ENCODE data around the gene PCSK5.

The PCSK5 gene

DNA sequence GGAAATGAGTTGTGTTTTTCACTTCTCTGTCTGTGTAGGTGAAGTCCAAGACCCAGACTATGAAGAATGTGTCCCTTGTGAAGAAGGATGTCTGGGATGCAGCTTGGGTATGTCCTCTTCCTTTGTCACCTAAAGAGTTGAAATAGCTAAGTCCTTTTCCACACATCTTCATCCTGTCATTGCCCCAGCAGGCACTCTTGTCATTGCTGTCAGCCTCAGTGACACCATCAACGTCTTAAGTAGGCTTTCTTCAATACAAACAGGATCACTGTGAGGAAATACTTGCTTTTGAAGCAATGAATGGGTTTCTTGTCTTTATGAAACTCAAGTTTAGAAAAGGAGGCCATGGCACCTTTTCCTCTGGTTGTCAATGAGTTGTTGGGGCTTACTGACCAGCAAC, 350.1 kb downstream of the PCSK5 start:
- TF ChIP-seq POLR2A (IDR thresholded peaks at IDR 0.05; ENCODE audit: low read length) (no peak), GATA1 (IDR thresholded peaks at IDR 0.05; ENCODE audit: low read depth, low read length) (no peak)
- no peak for DNase-seq

DNA sequence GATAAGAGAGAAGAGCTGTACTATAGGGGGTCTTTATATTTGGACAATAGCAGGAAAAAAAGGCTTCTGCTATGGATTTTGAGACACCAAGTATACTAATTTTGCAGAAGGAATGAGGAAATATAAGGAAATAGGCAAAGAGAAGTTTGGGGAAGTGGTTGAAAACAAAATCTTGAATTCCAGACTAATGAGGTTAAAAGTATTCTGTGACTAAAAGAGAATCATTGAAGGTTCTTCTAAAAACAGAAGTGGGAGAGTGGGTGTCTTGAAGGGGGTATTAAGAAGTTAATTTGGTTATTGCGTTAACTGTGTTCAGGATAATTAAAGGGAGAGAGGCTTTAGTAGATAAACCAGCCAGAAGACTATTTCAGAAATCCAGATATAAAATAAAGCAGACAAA, 355.0 kb downstream of the PCSK5 start:
- TF ChIP-seq GATA1 (IDR thresholded peaks at IDR 0.05; ENCODE audit: low read depth, low read length) (no peak), POLR2A (IDR thresholded peaks at IDR 0.05; ENCODE audit: low read length) (no peak)
- DNase-seq, result no peak

DNA sequence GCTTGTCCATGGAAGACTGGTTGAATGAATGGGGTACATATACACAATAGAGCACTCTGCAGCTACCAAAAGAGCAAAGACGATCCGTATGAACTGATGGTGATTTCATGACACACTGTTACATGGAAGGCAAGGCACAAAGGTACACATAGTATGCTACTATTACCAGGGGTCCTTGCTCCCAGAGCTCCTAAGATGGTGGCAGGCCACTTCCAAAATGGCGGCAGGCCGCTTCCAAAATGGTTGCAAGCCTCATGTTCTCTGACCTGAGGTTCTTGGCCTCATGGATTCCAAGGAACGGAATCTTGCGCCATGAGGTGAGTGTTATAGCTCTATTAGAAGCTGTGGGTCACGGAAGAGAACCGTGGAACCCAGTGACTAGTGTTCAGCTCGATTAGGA, 356.2 kb downstream of the PCSK5 start:
- DNase-seq, result no peak
- no peak for TF ChIP-seq GATA1 (IDR thresholded peaks at IDR 0.05; ENCODE audit: low read depth, low read length)
- TF ChIP-seq POLR2A (IDR thresholded peaks at IDR 0.05; ENCODE audit: low read length), result no peak

DNA sequence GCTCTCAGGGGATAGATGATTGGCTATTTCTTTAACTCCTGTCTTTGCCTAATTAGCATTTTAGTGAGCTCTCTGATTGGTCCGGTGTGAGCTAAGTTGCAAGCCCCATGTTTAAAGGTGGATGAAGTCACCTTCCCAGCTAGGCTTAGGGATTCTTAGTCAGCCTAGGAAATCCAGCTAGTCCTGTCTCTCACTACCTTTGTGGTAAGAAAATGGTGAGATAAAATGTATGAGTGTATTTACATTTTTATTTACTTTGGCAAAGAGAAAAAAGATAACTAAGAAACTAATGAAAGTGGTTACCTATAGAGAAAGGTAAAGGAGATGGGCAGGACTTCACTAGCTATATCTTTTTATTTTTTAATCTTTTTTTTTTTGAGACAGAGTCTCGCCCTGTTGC, 357.0 kb downstream of the PCSK5 start:
- TF ChIP-seq POLR2A (IDR thresholded peaks at IDR 0.05; ENCODE audit: low read length) (no peak), GATA1 (IDR thresholded peaks at IDR 0.05; ENCODE audit: low read depth, low read length) (no peak)
- DNase-seq, result no peak

DNA sequence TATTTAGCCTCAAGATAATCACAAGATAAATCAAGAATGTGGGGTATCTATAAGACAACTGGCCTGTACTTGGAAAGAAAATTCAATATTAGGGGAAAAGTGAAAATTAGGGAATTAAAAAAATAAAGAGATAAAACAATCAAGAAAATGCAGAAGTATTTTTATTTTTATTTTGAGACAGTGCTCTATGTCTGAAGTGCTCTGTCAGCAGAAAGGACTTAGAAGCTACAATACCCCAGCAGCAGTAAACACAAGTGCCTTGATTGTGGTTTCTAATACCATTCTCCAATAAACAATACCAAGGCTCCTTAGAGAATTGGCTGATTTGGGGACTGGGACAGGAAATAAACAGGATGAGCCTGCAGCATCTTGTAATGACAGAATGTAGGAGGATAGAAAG, 358.8 kb downstream of the PCSK5 start:
- no peak for TF ChIP-seq POLR2A (IDR thresholded peaks at IDR 0.05; ENCODE audit: low read length)
- no peak for TF ChIP-seq GATA1 (IDR thresholded peaks at IDR 0.05; ENCODE audit: low read depth, low read length)
- no peak for DNase-seq

DNA sequence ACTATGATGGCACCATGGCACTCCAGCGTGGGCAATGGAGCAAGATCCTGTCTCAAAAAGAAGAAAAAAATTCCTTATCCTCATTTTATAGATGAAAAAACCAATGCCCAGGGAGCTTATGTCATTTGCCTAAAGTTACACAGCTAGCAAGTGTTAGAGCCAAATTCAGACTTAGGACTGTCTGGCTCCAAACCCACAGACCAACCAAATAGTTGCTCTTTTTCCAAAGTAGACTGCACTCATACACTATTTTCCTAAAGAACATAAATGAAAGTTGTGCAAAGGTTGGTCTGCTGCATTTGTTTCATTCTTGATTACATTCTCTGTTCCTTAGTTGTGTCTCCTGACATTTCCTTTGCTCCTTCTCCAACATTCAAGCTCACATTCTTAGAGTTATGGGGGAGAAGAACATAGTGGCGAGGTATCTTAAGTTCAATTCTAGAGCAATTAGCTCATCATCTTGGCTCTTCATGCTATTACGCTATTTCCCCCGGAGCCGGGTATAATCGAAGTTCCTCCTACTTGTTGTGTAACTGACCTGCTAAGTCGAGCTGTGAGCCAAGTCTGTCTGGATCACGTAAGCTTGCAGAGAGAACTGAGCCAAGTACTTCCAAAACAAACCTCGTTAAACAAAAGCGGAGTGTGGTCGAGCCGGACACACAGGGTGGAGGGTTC, 365.4 kb downstream of the PCSK5 start:
- DNase-seq, result no peak
- TF ChIP-seq POLR2A (IDR thresholded peaks at IDR 0.05; ENCODE audit: low read length) (no peak), GATA1 (IDR thresholded peaks at IDR 0.05; ENCODE audit: low read depth, low read length) (no peak)

DNA sequence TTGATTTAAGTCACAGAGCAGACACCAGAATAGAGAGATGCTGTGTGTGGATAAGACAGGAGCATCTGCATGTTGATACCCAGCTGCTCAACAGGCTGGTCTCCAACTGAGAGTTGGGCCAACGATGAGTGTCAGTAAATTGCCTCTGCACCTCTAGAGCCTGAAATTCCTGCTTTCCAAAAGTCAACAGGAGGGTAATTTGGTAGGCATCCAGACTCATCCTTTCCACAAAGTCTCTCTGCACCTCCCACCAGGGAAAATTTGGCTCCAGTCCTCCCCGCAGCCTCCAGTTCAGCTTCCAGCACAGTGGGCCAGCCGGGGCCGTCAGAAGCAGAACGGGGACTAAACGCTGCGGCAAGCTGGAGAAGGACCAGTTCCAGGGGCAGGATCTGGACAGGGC, 366.8 kb downstream of the PCSK5 start:
- no peak for TF ChIP-seq GATA1 (IDR thresholded peaks at IDR 0.05; ENCODE audit: low read depth, low read length)
- no peak for TF ChIP-seq POLR2A (IDR thresholded peaks at IDR 0.05; ENCODE audit: low read length)

DNA sequence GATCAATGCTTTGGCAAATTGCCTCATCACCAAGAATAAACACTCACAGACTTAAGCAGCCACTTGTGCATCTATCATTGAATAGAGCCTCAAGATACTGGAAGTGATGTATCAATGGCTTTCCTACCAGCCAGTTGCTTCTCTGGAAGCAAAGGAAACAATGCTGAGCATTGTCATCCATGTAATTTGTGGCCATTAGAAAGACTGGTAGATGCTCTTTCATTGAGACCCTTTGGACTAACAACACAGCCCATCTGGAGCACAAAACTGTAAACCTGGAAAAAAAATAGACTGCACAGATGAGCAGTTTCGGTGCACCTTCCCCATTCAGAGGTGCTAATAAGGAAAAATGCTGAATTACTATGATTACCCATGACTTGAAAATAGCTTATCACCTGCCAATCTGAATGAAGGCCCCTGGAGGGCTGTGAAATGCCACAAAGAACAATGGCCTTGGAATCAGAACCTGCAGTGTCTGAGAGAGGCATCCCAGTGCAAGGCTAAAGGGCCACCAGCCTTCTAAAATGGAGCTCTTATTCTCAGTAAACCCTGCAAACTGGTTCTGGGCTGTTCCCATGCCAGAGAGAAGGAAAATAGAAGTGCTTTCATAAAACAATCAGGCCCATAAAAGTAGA, 376.3 kb downstream of the PCSK5 start:
- TF ChIP-seq GATA1 (IDR thresholded peaks at IDR 0.05; ENCODE audit: low read depth, low read length) (no peak), POLR2A (IDR thresholded peaks at IDR 0.05; ENCODE audit: low read length) (no peak)
- no peak for DNase-seq

More for the DNA sequence above, 366.8 kb downstream of the PCSK5 start:
- no peak for DNase-seq

DNA sequence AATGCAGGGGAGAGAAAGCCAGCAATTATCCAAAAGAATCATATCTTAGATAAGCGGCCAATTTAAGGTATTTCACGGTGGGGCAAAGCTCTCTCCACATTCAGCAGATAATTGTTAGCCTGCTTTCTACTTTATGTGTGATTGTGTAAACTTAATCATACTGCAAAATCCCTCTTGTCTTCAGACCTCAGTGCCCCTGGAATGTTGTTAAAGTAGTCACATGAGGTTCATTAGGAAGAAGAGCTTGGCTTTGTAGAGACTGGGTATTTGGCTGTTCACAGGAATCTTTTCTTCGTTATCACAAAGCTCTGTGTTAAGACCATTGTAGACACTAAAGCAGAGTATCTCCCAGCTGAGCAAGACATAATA, 376.8 kb downstream of the PCSK5 start:
- no peak for DNase-seq
- TF ChIP-seq POLR2A (IDR thresholded peaks at IDR 0.05; ENCODE audit: low read length) (no peak), GATA1 (IDR thresholded peaks at IDR 0.05; ENCODE audit: low read depth, low read length) (no peak)

DNA sequence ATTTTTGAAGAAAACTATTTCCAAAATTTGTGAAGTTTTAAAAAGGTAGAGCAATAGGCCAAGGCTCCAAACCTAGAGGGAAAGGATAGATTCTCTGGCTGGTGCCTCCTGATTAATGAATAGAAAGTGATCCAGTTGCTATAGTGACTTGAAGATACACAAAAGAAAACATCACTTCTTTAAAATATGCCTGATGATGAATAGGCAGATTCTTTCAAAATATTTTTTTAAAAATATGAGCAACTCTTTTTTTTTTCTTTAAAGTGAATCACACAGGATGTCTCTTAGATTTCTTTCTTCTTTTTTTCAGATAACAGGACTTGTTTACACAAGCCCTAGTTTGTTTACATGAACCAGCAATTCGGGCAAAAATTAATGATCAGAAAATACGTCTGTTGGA, 379.3 kb downstream of the PCSK5 start:
- no peak for TF ChIP-seq GATA1 (IDR thresholded peaks at IDR 0.05; ENCODE audit: low read depth, low read length)
- no peak for TF ChIP-seq POLR2A (IDR thresholded peaks at IDR 0.05; ENCODE audit: low read length)
- no peak for DNase-seq

DNA sequence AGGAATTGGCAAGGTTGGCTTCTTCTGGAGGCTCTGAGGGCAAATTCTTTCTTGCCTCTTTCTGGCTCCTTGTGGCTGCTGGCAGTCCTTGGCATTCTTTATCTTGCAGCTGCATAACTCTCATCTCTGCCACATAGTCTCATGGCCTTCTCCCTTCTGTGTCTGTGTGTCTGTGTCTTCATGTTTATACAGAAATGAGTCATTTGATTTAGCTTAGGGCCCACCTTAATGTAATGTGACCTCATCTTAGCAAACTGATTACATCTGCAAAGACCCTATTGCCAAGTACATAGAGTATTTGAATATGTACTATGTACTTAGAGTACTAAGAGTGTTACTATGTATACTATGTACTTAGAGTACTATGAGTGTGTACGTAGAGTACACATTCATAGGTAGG, 381.3 kb downstream of the PCSK5 start:
- no peak for DNase-seq
- TF ChIP-seq GATA1 (IDR thresholded peaks at IDR 0.05; ENCODE audit: low read depth, low read length) (no peak), POLR2A (IDR thresholded peaks at IDR 0.05; ENCODE audit: low read length) (no peak)

DNA sequence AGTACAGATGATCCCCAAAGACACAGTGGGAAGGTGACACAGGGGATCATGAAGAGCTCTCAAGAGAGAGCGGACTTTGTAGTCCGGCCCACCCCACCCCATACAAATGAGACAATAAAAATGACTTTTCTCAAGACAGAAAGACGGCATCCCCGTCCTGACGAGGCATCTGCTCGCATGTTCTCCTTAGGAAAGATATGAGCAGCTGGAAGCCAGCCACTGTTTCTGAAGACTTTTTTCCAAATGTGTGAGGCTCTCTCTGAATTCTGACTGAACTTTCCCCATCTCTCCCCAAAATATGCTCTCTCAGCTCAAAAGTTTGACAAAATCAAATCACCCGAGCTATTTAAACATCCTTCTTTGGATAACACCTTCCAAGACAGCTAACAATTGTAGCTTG, 398.6 kb downstream of the PCSK5 start:
- DNase-seq, result no peak
- TF ChIP-seq GATA1 (IDR thresholded peaks at IDR 0.05; ENCODE audit: low read depth, low read length) (no peak), POLR2A (IDR thresholded peaks at IDR 0.05; ENCODE audit: low read length) (no peak)

DNA sequence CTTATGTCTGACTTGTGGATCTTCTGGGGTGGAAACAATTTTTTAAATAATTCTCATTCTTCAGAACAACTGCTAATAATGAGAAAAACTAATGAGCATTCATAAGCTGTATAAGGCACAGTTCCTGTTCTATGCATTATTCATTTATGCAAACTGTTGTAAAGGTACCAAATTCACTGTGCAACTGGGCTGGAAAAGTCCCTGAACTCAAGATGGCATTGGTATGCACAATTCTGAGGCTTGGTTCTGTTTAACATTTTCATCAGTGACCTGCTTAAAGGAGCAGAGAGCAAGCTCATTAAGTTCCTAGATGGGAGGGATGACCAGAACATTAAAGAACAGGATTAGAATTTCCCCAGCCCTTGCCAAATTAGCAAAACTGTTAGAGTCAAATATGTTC, 399.2 kb downstream of the PCSK5 start:
- DNase-seq, result no peak
- TF ChIP-seq GATA1 (IDR thresholded peaks at IDR 0.05; ENCODE audit: low read depth, low read length) (no peak), POLR2A (IDR thresholded peaks at IDR 0.05; ENCODE audit: low read length) (no peak)

DNA sequence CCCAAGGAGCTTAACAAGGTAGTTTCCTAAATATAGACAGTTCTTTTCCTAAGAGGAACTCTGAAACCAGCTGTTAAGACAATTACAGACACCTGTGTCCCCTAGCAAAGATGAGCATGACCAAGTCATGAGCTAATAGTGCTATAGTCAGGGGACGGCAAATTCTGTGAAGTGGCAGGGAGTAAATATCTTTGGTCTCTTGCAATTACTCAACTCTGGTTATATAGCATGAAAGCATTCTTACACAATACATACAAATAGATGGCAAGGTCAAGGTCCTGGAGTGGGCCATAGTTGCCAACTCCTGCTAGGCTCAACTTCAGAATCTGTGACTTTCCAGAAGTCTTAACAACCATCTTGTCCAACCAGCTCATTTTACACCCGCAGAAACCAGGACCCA, 400.1 kb downstream of the PCSK5 start:
- DNase-seq, result no peak
- TF ChIP-seq GATA1 (IDR thresholded peaks at IDR 0.05; ENCODE audit: low read depth, low read length) (no peak), POLR2A (IDR thresholded peaks at IDR 0.05; ENCODE audit: low read length) (no peak)

DNA sequence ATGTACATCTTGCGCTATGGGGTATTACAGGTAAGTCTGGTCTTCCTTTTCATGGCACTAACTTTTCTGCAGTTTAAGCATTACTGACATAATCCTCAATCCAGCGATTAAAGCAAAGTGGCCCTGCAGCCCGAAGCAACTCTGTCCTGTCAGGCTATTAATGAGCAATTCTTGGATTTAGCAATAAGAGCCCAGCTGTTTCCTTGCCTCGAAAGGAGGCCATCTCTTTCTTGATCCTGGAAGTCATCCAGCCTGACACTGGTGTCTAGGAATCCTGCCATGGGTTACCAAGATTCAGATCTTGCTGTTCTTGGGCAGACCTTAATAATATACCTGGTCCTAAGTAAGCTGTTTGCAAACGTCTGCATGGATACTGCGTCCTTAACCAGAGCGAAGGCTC, 401.8 kb downstream of the PCSK5 start:
- DNase-seq, result no peak
- TF ChIP-seq POLR2A (IDR thresholded peaks at IDR 0.05; ENCODE audit: low read length) (no peak), GATA1 (IDR thresholded peaks at IDR 0.05; ENCODE audit: low read depth, low read length) (no peak)
